Measurements from ENCODE around the gene MCC.

The MCC gene

GRCh38 chr5:113115061-113115460 is 373.2 kb downstream of the MCC start:
- DNase-seq (ENCODE audit: low read depth in 2 of 2), result no peak

- DNase-seq (ENCODE audit: low read depth in 2 of 2), result no peak
Measured at GRCh38 chr5:113114559-113114958, 373.7 kb downstream of the MCC start.

GRCh38 chr5:113112435-113112834 is 375.8 kb downstream of the MCC start:
- DNase-seq (ENCODE audit: low read depth in 2 of 2), result no peak

GRCh38 chr5:113110117-113110516 is 378.1 kb downstream of the MCC start:
- DNase-seq (ENCODE audit: low read depth in 2 of 2), result no peak

- DNase-seq (ENCODE audit: low read depth in 2 of 2), result no peak
Measured at GRCh38 chr5:113109344-113109743, 378.9 kb downstream of the MCC start.

- no peak for DNase-seq (ENCODE audit: low read depth in 2 of 2)
Measured at GRCh38 chr5:113108485-113108884, 379.8 kb downstream of the MCC start.

- DNase-seq (ENCODE audit: low read depth in 2 of 2), result no peak
Measured at GRCh38 chr5:113106821-113107220, 381.4 kb downstream of the MCC start.

- DNase-seq (ENCODE audit: low read depth in 2 of 2), result no peak
Measured at GRCh38 chr5:113105693-113106280, 382.5 kb downstream of the MCC start.

- no peak for DNase-seq (ENCODE audit: low read depth in 2 of 2)
Measured at GRCh38 chr5:113103330-113103729, 384.9 kb downstream of the MCC start.

GRCh38 chr5:113102121-113102531 is 386.1 kb downstream of the MCC start:
- DNase-seq (ENCODE audit: low read depth in 2 of 2), result no peak

- DNase-seq (ENCODE audit: low read depth in 2 of 2), result no peak
Measured at GRCh38 chr5:113100981-113101380, 387.3 kb downstream of the MCC start.

- DNase-seq (ENCODE audit: low read depth in 2 of 2), result no peak
Measured at GRCh38 chr5:113099822-113100221, 388.4 kb downstream of the MCC start.

GRCh38 chr5:113098378-113098777 is 389.9 kb downstream of the MCC start:
- DNase-seq (ENCODE audit: low read depth in 2 of 2), result no peak

- no peak for DNase-seq (ENCODE audit: low read depth in 2 of 2)
Measured at GRCh38 chr5:113095831-113096230, 392.4 kb downstream of the MCC start.

- DNase-seq (ENCODE audit: low read depth in 2 of 2), result no peak
Measured at GRCh38 chr5:113093558-113093957, 394.7 kb downstream of the MCC start.

- no peak for DNase-seq (ENCODE audit: low read depth in 2 of 2)
Measured at GRCh38 chr5:113092683-113093082, 395.6 kb downstream of the MCC start.

- no peak for DNase-seq (ENCODE audit: low read depth in 2 of 2)
Measured at GRCh38 chr5:113091622-113092021, 396.6 kb downstream of the MCC start.

- DNase-seq (ENCODE audit: low read depth in 2 of 2), result no peak
Measured at GRCh38 chr5:113090336-113091106, 397.7 kb downstream of the MCC start.

- DNase-seq (ENCODE audit: low read depth in 2 of 2), result no peak
Measured at GRCh38 chr5:113089653-113090335, 398.5 kb downstream of the MCC start.

- DNase-seq (ENCODE audit: low read depth in 2 of 2), result no peak
Measured at GRCh38 chr5:113087976-113088514, 400.2 kb downstream of the MCC start.

GRCh38 chr5:113085880-113086409 is 402.3 kb downstream of the MCC start:
- DNase-seq (ENCODE audit: low read depth in 2 of 2), result no peak

- no peak for DNase-seq (ENCODE audit: low read depth in 2 of 2)
Measured at GRCh38 chr5:113085084-113085414, 403.2 kb downstream of the MCC start.
